Testis (tissue), 3 donors: ENCODE measurements around the gene KRT81. TPM values are rescaled to one million over a fixed set of nuclear protein-coding genes. Genes with fewer than 3 reads are reported as not detected.

ENCODE experiments used
- DNase-seq: peaks from one replicate; pipeline ENCODE4 v3.0.0-alpha.2; 2019
- H3K27ac ChIP-seq, 2 donors: fragments of 200-600 bp; sonication (generic); one replicate each; pipeline ENCODE4 v1.5.1; 2019
- H3K27me3 ChIP-seq: fragments of 200-600 bp; sonication (generic); one replicate; pipeline ENCODE4 v1.5.1; 2019
- H3K36me3 ChIP-seq: fragments of 200-600 bp; sonication (generic); one replicate; pipeline ENCODE4 v1.5.1; 2017; ENCODE audit warnings: low read depth; ENCODE audit errors: missing control alignments
- H3K4me1 ChIP-seq: fragments of 200-600 bp; sonication (generic); one replicate; pipeline ENCODE4 v1.5.1; 2019
- H3K4me3 ChIP-seq, 2 donors: fragments of 200-600 bp; sonication (generic); one replicate each; pipeline ENCODE4 v1.5.1; 2017 to 2019
- H3K9me3 ChIP-seq: fragments of 200-600 bp; sonication (generic); one replicate; pipeline ENCODE4 v1.5.1; 2017
- CTCF ChIP-seq, 3 experiments: fragments of 450-650 bp in 2 of 3; fragments of 200-600 bp in 1 of 3; sonication (generic) in 1 of 3; IDR thresholded peaks; one replicate each; pipeline ENCODE4 v1.5.1; 2016 to 2019; ENCODE audit warnings: antibody characterized with exemption in 3 of 3, mild to moderate bottlenecking in 2 of 3, moderate library complexity in 1 of 3
- POLR2A ChIP-seq: fragments of 450-650 bp; IDR thresholded peaks from one replicate; pipeline ENCODE4 v1.6.1; 2017; ENCODE audit warnings: antibody characterized with exemption, mild to moderate bottlenecking, moderate library complexity
- WGBS, 2 donors: methylation state at CpG; one replicate each; pipeline ENCODE4 v1.1.5; 2018; 5-methylcytosine and 5-hydroxymethylcytosine counted together
- intact Hi-C: fragments of 100-400 bp; cut with DNase I; formaldehyde crosslinking; loops from one replicate; pipeline ENCODE4 v1.15.1; 2023; ENCODE audit warnings: low total_unique reads
- polyA plus RNA-seq: library from polyadenylated mRNA; stranded (reverse); fragments of 350-450 nt; fragmentation: Illumina TruSeq; extraction: RNeasy Lipid Tissue Mini Kit (QIAGEN cat#74804); gene quantifications from one replicate; pipeline ENCODE4 v1.2.3, GENCODE V29; 2014; ENCODE audit warnings: low read depth, low replicate concordance; ENCODE audit not compliant: insufficient read depth
- total RNA-seq, 2 donors: library from RNA; depleted of rRNA; stranded (reverse); fragments of >200 nt; gene quantifications; one replicate each; pipeline ENCODE4 v1.2.3, GENCODE V29; 2016

Gene KRT81
- total and polyA plus RNA-seq, 3 donors from 2014 or later, result 0.74 TPM; not detected in 2

- no peak for DNase-seq
- Histone ChIP-seq H3K27ac (no peak overlapping the region), H3K36me3 (no peaks in the 10 kb centered on the region), H3K4me1 (no peaks in the 10 kb centered on the region), H3K27me3 (no peaks in the 10 kb centered on the region), H3K9me3 (no peaks in the 10 kb centered on the region), H3K4me3 (no peak overlapping the region)
- intact Hi-C loops, result no loop called here
- TF ChIP-seq POLR2A (no peak), CTCF (IDR thresholded peaks at IDR 0.05) (no peak)
- WGBS, 2 donors, result 39 to 43% methylated on average over 14 of the region's 14 CpGs
Observed at GRCh38 chr12:52300796-52301691, 9.7 kb upstream of the KRT81 start.

GRCh38 chr12:52298677-52299190, 7.4 kb upstream of the KRT81 start:
- Histone ChIP-seq H3K4me1 (no peaks in the 10 kb centered on the region), H3K36me3 (no peaks in the 10 kb centered on the region), H3K27ac (no peak overlapping the region), H3K27me3 (no peaks in the 10 kb centered on the region), H3K4me3 (no peak overlapping the region), H3K9me3 (no peaks in the 10 kb centered on the region)
- TF ChIP-seq CTCF (IDR thresholded peaks at IDR 0.05) (no peak), POLR2A (no peak)
- intact Hi-C loops, result no loop called here
- 71 to 77% methylated on average over 4 of the region's 4 CpGs for WGBS, 2 donors
- no peak for DNase-seq

GRCh38 chr12:52296572-52297215, 5.4 kb upstream of the KRT81 start:
- no peaks in the 10 kb centered on the region for H3K36me3 ChIP-seq
- DNase-seq, result no peak
- H3K4me3 ChIP-seq, result no peak overlapping the region
- 96% methylated on average over 4 to 5 of the region's 5 CpGs for WGBS, 2 donors
- intact Hi-C loops, result no loop called here
- no peak for TF ChIP-seq CTCF (IDR thresholded peaks at IDR 0.05)
- TF ChIP-seq POLR2A, result no peak
- H3K9me3 ChIP-seq, result no peaks in the 10 kb centered on the region
- no peaks in the 10 kb centered on the region for H3K27me3 ChIP-seq
- H3K27ac ChIP-seq, result no peak overlapping the region
- no peaks in the 10 kb centered on the region for H3K4me1 ChIP-seq

GRCh38 chr12:52295663-52296062, 4.3 kb upstream of the KRT81 start:
- Histone ChIP-seq H3K36me3 (no peaks in the 10 kb centered on the region), H3K27me3 (no peaks in the 10 kb centered on the region), H3K9me3 (no peaks in the 10 kb centered on the region), H3K4me1 (no peaks in the 10 kb centered on the region), H3K4me3 (no peak overlapping the region), H3K27ac (no peak overlapping the region)
- intact Hi-C loops, result no loop called here
- WGBS, 2 donors, result 89 to 91% methylated on average over 1 of the region's 1 CpG
- no peak for TF ChIP-seq CTCF (IDR thresholded peaks at IDR 0.05)
- no peak for TF ChIP-seq POLR2A
- DNase-seq, result no peak
